ENCODE measurements around the gene RGS3.

The RGS3 gene

GRCh38 chr9:113465599-113466140 lies 2.1 kb downstream of the RGS3 start:
- no peak for DNase-seq (ENCODE audit: extremely low read depth, low read depth)
- no peak for TF ChIP-seq CTCF (IDR thresholded peaks at IDR 0.05; ENCODE audit: low read depth, low read length)

DNA sequence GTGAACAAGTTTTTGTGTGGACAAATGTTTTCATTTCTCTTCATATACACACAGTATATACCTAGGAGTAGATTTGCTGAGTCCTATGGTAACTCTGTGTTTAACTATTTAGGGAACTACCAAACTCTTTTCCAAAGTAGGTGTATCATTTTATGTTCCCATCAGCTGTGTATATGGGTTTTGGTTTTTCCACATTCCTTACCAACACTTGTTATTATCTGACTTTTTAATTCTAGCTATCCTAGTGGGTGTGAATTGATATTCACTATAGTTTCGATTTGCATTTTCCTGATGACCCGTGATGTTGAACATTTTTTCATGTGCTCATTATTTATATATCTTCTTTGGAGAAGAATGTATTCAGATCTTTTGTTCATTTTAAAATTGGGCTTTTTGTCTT lies 3.7 kb downstream of the RGS3 start:
- no peak for TF ChIP-seq CTCF (IDR thresholded peaks at IDR 0.05; ENCODE audit: low read depth, low read length)
- DNase-seq (ENCODE audit: extremely low read depth, low read depth) = no peak

GRCh38 chr9:113468716-113469448 lies 5.4 kb downstream of the RGS3 start:
- TF ChIP-seq CTCF (IDR thresholded peaks at IDR 0.05; ENCODE audit: low read depth, low read length) = no peak
- no peak for DNase-seq (ENCODE audit: extremely low read depth, low read depth)

DNA sequence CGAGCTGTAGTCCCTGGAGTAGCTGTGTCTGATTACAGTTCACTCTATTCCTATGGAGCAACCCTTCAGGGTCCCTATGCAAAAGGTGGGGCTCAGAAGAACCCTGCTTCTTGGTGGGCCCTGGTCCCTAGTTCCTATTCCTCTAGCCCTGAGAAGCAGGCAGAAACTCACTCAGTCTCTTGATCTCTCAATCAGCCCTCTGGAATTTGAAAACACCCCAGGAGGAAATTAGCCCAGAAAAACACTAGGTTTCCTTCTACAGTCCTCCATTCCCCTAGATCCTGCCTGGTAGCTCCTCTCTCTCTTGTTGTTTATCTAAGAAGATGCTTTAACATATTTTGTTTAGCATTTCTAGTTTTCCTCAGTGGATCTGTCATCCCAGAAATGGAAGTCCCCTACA lies 7.6 kb downstream of the RGS3 start:
- no peak for TF ChIP-seq CTCF (IDR thresholded peaks at IDR 0.05; ENCODE audit: low read depth, low read length)
- DNase-seq (ENCODE audit: extremely low read depth, low read depth) = no peak

DNA sequence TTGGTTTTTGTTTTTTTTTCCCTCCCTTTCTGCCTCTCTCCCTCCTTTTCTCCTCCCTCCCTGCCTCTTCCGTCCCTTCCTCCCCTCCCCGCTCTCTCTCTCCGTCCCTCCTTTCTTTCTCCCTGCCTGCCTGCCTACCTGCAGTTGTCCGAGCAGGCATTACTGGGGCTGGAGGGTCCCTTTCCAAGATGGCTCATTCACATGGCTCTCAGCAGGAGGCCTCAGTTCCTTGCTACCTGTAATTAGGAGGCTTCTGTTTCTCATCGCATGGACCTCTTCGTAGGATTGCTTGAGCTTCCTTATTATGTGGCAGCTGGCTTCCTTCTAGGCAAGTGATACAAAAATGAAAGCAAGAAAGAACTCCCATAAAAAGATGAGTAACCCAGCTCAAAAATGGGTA lies 8.0 kb downstream of the RGS3 start:
- no peak for TF ChIP-seq CTCF (IDR thresholded peaks at IDR 0.05; ENCODE audit: low read depth, low read length)
- no peak for DNase-seq (ENCODE audit: extremely low read depth, low read depth)

DNA sequence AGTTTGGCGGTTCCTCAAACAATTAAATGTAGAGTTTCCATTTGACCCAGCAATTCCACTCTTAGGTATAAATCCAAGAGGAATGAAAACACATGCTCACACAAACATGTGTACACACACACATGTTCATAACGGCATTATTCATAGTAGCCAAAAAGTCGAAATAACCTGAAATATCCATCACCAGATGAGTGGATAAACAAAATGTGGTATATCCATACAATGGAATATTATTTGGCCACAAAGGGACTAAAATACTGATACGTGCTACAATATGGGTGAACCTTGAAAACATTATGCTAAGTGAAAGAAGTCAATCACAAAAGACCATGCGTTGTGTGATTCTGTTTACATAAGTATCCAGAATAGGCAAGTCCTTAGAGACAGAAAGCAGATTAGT lies 8.7 kb downstream of the RGS3 start:
- no peak for DNase-seq (ENCODE audit: extremely low read depth, low read depth)
- TF ChIP-seq CTCF (IDR thresholded peaks at IDR 0.05; ENCODE audit: low read depth, low read length) = no peak

- no peak for DNase-seq (ENCODE audit: extremely low read depth, low read depth)
- no peak for TF ChIP-seq CTCF (IDR thresholded peaks at IDR 0.05; ENCODE audit: low read depth, low read length)
Observed at GRCh38 chr9:113474360-113475028, 11.0 kb downstream of the RGS3 start.
